Measurements from ENCODE around the gene IDS.
"Not testable (repeated sequence)": the region's sequence is repeated elsewhere in the genome, so short reads cannot be mapped to it uniquely, and the experiment has no call there.

DNA sequence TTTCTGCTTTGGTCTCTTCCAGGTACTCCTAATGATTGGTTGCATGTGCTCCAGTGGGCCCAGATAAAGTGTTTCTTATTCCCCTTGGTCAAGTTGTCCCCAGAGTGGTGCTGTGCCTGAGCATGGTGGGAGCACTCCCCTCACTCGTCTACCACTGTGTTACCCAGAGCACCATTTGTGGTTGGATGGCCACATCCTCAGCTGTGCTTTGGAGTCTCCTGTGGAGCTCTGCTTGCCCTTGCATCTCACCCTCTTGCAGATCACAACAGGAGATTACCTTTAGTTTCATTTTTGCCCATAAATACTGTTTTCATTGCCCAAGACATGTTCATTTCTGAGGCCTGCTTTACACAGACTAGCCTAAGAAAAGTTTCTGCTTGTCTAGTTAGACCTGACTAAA, 45.3 kb upstream of the IDS start:
- not testable (repeated sequence) for TF ChIP-seq POLR2A (IDR thresholded peaks at IDR 0.05)
- TF ChIP-seq, protein P1, sequence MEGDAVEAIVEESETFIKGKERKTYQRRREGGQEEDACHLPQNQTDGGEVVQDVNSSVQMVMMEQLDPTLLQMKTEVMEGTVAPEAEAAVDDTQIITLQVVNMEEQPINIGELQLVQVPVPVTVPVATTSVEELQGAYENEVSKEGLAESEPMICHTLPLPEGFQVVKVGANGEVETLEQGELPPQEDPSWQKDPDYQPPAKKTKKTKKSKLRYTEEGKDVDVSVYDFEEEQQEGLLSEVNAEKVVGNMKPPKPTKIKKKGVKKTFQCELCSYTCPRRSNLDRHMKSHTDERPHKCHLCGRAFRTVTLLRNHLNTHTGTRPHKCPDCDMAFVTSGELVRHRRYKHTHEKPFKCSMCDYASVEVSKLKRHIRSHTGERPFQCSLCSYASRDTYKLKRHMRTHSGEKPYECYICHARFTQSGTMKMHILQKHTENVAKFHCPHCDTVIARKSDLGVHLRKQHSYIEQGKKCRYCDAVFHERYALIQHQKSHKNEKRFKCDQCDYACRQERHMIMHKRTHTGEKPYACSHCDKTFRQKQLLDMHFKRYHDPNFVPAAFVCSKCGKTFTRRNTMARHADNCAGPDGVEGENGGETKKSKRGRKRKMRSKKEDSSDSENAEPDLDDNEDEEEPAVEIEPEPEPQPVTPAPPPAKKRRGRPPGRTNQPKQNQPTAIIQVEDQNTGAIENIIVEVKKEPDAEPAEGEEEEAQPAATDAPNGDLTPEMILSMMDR (IDR thresholded peaks at IDR 0.05) = not testable (repeated sequence)
